Astrocyte (in vitro differentiated cells and primary cell): ENCODE measurements around the gene ACAA2.

ENCODE experiments used
- EZH2 ChIP-seq: IDR thresholded peaks from 2 replicates; pipeline ENCODE4 v1.6.1; 2012; ENCODE audit warnings: mild to moderate bottlenecking, low read length, inconsistent platforms; ENCODE audit not compliant: insufficient read depth
- TF ChIP-seq, protein P1 (sequence below): IDR thresholded peaks from 2 replicates; pipeline ENCODE4 v1.5.1; 2011; ENCODE audit warnings: low read depth, mild to moderate bottlenecking, inconsistent platforms, low read length, moderate library complexity; ENCODE audit not compliant: insufficient read depth

DNA sequence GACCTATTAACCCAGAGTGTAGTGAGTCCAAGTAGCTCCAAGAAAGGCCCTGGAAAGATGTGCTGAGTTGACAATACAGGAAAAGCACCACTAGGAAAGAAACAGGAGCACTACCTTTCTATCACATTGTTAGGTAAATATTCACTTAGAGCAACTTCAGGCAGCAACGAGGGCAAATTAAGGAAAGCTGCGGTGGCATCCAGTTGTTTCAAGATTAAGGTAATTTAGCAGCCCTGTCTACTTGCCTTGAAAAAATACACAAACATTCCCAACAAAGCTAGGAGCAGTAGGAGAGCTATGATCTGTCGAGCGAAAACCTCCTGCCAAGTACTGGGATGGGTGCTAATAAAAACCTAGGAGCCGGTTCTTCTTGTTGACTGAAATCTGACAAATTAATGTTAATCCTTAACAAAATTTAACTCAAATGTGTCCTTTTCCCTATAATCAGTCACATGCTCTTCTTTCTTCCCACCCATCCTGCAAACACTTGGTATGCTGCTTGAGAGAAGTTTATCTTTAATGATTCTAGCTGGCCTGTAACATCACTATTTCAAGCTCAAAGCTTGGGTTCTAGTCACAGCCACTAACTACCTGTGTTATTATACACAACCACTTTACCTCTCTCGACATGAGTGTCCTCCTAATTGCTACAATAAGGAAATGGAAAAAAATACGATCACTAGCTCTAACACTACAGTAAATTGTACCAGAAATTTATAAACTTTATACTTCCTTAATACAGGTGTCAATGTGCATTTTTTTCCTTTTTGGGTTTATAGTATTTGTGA is 2.0 kb downstream of the ACAA2 start:
- TF ChIP-seq, protein P1, sequence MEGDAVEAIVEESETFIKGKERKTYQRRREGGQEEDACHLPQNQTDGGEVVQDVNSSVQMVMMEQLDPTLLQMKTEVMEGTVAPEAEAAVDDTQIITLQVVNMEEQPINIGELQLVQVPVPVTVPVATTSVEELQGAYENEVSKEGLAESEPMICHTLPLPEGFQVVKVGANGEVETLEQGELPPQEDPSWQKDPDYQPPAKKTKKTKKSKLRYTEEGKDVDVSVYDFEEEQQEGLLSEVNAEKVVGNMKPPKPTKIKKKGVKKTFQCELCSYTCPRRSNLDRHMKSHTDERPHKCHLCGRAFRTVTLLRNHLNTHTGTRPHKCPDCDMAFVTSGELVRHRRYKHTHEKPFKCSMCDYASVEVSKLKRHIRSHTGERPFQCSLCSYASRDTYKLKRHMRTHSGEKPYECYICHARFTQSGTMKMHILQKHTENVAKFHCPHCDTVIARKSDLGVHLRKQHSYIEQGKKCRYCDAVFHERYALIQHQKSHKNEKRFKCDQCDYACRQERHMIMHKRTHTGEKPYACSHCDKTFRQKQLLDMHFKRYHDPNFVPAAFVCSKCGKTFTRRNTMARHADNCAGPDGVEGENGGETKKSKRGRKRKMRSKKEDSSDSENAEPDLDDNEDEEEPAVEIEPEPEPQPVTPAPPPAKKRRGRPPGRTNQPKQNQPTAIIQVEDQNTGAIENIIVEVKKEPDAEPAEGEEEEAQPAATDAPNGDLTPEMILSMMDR = no peak
- TF ChIP-seq EZH2 = no peak
